ENCODE results near the gene MINDY4. TPM values are rescaled to one million over a fixed set of nuclear protein-coding genes. Genes with fewer than 3 reads are reported as not detected.

Gene MINDY4
- total RNA-seq, 1 experiment from 2014 or later = 2.1 TPM

- Histone ChIP-seq H3K4me3 (ENCODE audit: low read depth, low read length) (no peak overlapping the region), H3K27me3 (replicated peaks; ENCODE audit: control insufficient read depth, insufficient read depth, low read length) (no peaks in the 10 kb centered on the region; the same call in 1 of the 2 replicates), H3K4me1 (peaks cover 4% of the 10 kb centered on the region; the same call in 1 of the 2 replicates), H3K9me3 (no peaks in the 10 kb centered on the region), H3K36me3 (ENCODE audit: control insufficient read depth, insufficient read depth, low read length) (no peaks in the 10 kb centered on the region)
- TF ChIP-seq CTCF (IDR thresholded peaks at IDR 0.05; ENCODE audit: insufficient read depth in 1 of 2, low read depth in 1 of 2, low read length in 1 of 2, severe bottlenecking in 1 of 2, unreplicated experiment in 1 of 2) = no peak
- Mint-ChIP-seq H3K9me3 (ENCODE audit: unreplicated experiment) (no peaks in the 10 kb centered on the region), H3K4me1 (ENCODE audit: low read depth, unreplicated experiment) (peaks cover 10% of the 10 kb centered on the region), H3K27ac (ENCODE audit: unreplicated experiment) (no peak overlapping the region), H3K4me3 (ENCODE audit: unreplicated experiment) (no peak overlapping the region), H3K36me3 (ENCODE audit: insufficient read depth, unreplicated experiment) (no peaks in the 10 kb centered on the region), H3K27me3 (ENCODE audit: insufficient read depth, unreplicated experiment) (peaks cover 6% of the 10 kb centered on the region)
- DNase-seq = no peak
- BruUV-seq (replicated peaks) = no TSS peak
- intact Hi-C loops (cut with micrococcal nuclease; ENCODE audit: unreplicated experiment) = loop anchor here (1.0 to 10.0 kb wide), 8 partner anchors 55 to 385 kb away; partner anchors contain the start of gene CRHR2
- ChIA-PET CTCF (interaction anchor here (0.8 to 1.3 kb wide), 2 partner anchors 41 to 75 kb away, joined by 3 to 4 read pairs; no protein-coding TSS in a partner anchor), POLR2A (no interaction called here)
These were observed 31.5 kb upstream of the MINDY4 start for GRCh38 chr7:30739691-30740090.

GRCh38 chr7:30740417-30741181, 30.6 kb upstream of the MINDY4 start:
- CTCF ChIA-PET = interaction anchor here (0.7 to 1.4 kb wide), 4 partner anchors 60 to 124 kb away, joined by 3 to 4 read pairs (median 3); no protein-coding TSS in a partner anchor
- Histone ChIP-seq H3K4me3 (ENCODE audit: low read depth, low read length) (no peak overlapping the region), H3K27me3 (replicated peaks; ENCODE audit: control insufficient read depth, insufficient read depth, low read length) (no peaks in the 10 kb centered on the region; the same call in 1 of the 2 replicates), H3K9me3 (no peaks in the 10 kb centered on the region), H3K36me3 (ENCODE audit: control insufficient read depth, insufficient read depth, low read length) (no peaks in the 10 kb centered on the region), H3K4me1 (peaks cover 4% of the 10 kb centered on the region; the same call in 1 of the 2 replicates)
- DNase-seq = peak; percentile 86 to 89
- no TSS peak for BruUV-seq (replicated peaks)
- H3K4me1 Mint-ChIP-seq (ENCODE audit: low read depth, unreplicated experiment) = peaks cover 10% of the 10 kb centered on the region
- POLR2A ChIA-PET = no interaction called here
- no peaks in the 10 kb centered on the region for H3K36me3 Mint-ChIP-seq (ENCODE audit: insufficient read depth, unreplicated experiment)
- peak; percentile 96 to 98 for TF ChIP-seq CTCF (IDR thresholded peaks at IDR 0.05; ENCODE audit: insufficient read depth in 1 of 2, low read depth in 1 of 2, low read length in 1 of 2, severe bottlenecking in 1 of 2, unreplicated experiment in 1 of 2)
- H3K9me3 Mint-ChIP-seq (ENCODE audit: unreplicated experiment) = no peaks in the 10 kb centered on the region
- peaks cover 6% of the 10 kb centered on the region for H3K27me3 Mint-ChIP-seq (ENCODE audit: insufficient read depth, unreplicated experiment)
- no peak overlapping the region for H3K27ac Mint-ChIP-seq (ENCODE audit: unreplicated experiment)
- no peak overlapping the region for H3K4me3 Mint-ChIP-seq (ENCODE audit: unreplicated experiment)
- intact Hi-C loops (cut with micrococcal nuclease; ENCODE audit: unreplicated experiment) = loop anchor here (1.0 to 10.0 kb wide), 8 partner anchors 54 to 384 kb away; partner anchors contain the start of gene CRHR2

GRCh38 chr7:30741289-30741688, 29.9 kb upstream of the MINDY4 start:
- H3K27me3 ChIP-seq (replicated peaks; ENCODE audit: control insufficient read depth, insufficient read depth, low read length) = no peaks in the 10 kb centered on the region; the same call in 1 of the 2 replicates
- no peaks in the 10 kb centered on the region for H3K36me3 ChIP-seq (ENCODE audit: control insufficient read depth, insufficient read depth, low read length)
- Mint-ChIP-seq H3K9me3 (ENCODE audit: unreplicated experiment) (no peaks in the 10 kb centered on the region), H3K27ac (ENCODE audit: unreplicated experiment) (no peak overlapping the region), H3K4me1 (ENCODE audit: low read depth, unreplicated experiment) (peaks cover 10% of the 10 kb centered on the region), H3K4me3 (ENCODE audit: unreplicated experiment) (no peak overlapping the region), H3K27me3 (ENCODE audit: insufficient read depth, unreplicated experiment) (peaks cover 6% of the 10 kb centered on the region), H3K36me3 (ENCODE audit: insufficient read depth, unreplicated experiment) (no peaks in the 10 kb centered on the region)
- no peak for DNase-seq
- no TSS peak for BruUV-seq (replicated peaks)
- ChIA-PET POLR2A (no interaction called here), CTCF (interaction anchor here (0.7 to 1.4 kb wide), 4 partner anchors 61 to 125 kb away, joined by 3 to 4 read pairs (median 3); no protein-coding TSS in a partner anchor)
- TF ChIP-seq CTCF (IDR thresholded peaks at IDR 0.05; ENCODE audit: insufficient read depth in 1 of 2, low read depth in 1 of 2, low read length in 1 of 2, severe bottlenecking in 1 of 2, unreplicated experiment in 1 of 2) = no peak
- intact Hi-C loops (cut with micrococcal nuclease; ENCODE audit: unreplicated experiment) = loop anchor here (2.0 to 10.0 kb wide), 7 partner anchors 54 to 384 kb away; partner anchors contain the start of gene CRHR2
- H3K4me3 ChIP-seq (ENCODE audit: low read depth, low read length) = no peak overlapping the region
- no peaks in the 10 kb centered on the region for H3K9me3 ChIP-seq
- peaks cover 4% of the 10 kb centered on the region; the same call in 1 of the 2 replicates for H3K4me1 ChIP-seq
